ENCODE results near the gene RPS19BP1. TPM values are rescaled to one million over a fixed set of nuclear protein-coding genes. Genes with fewer than 3 reads are reported as not detected.

The RPS19BP1 gene
- total RNA-seq, 4 donors from 2014 or later: 144 to 176 (median 160) TPM

GRCh38 chr22:39530692-39531331 lies 1.7 kb downstream of the RPS19BP1 start:
- TF ChIP-seq POLR2A (IDR thresholded peaks at IDR 0.05) (no peak), CTCF (IDR thresholded peaks at IDR 0.05) (peak in 2 of 4 experiments; percentile 9 to 17)
- WGBS, 2 donors (ENCODE audit: low coverage in 1 of 2): 26 to 41% methylated on average over 6 to 7 of the region's 9 CpGs
- H3K27me3 ChIP-seq: no peaks in the 10 kb centered on the region
- H3K27ac ChIP-seq: peak overlapping the region in 1 of 4 donors; percentile 100
- no peak for ATAC-seq
- H3K4me1 ChIP-seq: peaks cover 2 to 76% (median 56%) of the 10 kb centered on the region in 3 donors
- H3K9me3 ChIP-seq: no peaks in the 10 kb centered on the region
- H3K36me3 ChIP-seq: peaks cover 0 to 29% of the 10 kb centered on the region in 2 donors
- no peak overlapping the region for H3K4me3 ChIP-seq

DNA sequence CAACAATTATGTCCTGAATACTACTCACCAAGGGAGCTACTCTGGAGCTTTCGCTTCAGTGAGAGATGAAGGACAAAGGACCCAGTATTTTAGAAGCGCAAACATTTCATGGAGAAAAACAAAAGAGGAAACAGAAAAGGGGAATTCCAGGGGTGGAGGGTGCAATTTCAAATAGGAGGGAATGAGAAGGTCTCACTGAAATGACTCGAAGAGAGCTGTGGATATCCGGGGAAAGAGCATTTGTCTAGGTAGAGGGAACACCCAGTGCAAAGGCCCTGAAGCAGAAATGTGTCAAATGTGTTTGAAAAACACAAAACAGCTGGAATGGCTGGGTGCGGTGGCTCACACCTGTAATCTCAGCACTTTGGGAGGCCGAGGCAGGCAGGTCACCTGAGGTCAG lies 2.4 kb downstream of the RPS19BP1 start:
- ATAC-seq: no peak
- Histone ChIP-seq H3K4me1 (peaks cover 2 to 82% (median 59%) of the 10 kb centered on the region in 3 donors), H3K4me3 (no peak overlapping the region), H3K27ac (peak overlapping the region in 2 of 4 donors; percentile 71 to 100), H3K9me3 (no peaks in the 10 kb centered on the region), H3K36me3 (peaks cover 0 to 33% of the 10 kb centered on the region in 2 donors), H3K27me3 (no peaks in the 10 kb centered on the region)
- WGBS, 2 donors (ENCODE audit: low coverage in 1 of 2): 64 to 66% methylated on average over 5 to 6 of the region's 6 CpGs
- TF ChIP-seq POLR2A (IDR thresholded peaks at IDR 0.05) (no peak), EP300 (IDR thresholded peaks at IDR 0.05) (no peak), CTCF (IDR thresholded peaks at IDR 0.05) (no peak), POLR2AphosphoS5 (IDR thresholded peaks at IDR 0.05) (no peak)

- H3K27me3 ChIP-seq: no peaks in the 10 kb centered on the region
- ATAC-seq: no peak
- 40% methylated on average over 3 of the region's 17 CpGs; no CpG with 5 or more reads in 1 of the 2 donors for WGBS, 2 donors (ENCODE audit: low coverage in 1 of 2)
- H3K27ac ChIP-seq: peak overlapping the region in 3 of 4 donors; percentile 71 to 100 (median 73)
- peaks cover 2 to 82% (median 59%) of the 10 kb centered on the region in 3 donors for H3K4me1 ChIP-seq
- peaks cover 0 to 39% of the 10 kb centered on the region in 2 donors for H3K36me3 ChIP-seq
- H3K4me3 ChIP-seq: peak overlapping the region in 1 of 2 donors; percentile 35
- no peak for TF ChIP-seq EP300 (IDR thresholded peaks at IDR 0.05)
- no peak for TF ChIP-seq POLR2AphosphoS5 (IDR thresholded peaks at IDR 0.05)
- peak in 1 of 4 experiments; percentile 30 for TF ChIP-seq CTCF (IDR thresholded peaks at IDR 0.05)
- H3K9me3 ChIP-seq: no peaks in the 10 kb centered on the region
Measured at GRCh38 chr22:39529487-39529851, 3.1 kb downstream of the RPS19BP1 start.

DNA sequence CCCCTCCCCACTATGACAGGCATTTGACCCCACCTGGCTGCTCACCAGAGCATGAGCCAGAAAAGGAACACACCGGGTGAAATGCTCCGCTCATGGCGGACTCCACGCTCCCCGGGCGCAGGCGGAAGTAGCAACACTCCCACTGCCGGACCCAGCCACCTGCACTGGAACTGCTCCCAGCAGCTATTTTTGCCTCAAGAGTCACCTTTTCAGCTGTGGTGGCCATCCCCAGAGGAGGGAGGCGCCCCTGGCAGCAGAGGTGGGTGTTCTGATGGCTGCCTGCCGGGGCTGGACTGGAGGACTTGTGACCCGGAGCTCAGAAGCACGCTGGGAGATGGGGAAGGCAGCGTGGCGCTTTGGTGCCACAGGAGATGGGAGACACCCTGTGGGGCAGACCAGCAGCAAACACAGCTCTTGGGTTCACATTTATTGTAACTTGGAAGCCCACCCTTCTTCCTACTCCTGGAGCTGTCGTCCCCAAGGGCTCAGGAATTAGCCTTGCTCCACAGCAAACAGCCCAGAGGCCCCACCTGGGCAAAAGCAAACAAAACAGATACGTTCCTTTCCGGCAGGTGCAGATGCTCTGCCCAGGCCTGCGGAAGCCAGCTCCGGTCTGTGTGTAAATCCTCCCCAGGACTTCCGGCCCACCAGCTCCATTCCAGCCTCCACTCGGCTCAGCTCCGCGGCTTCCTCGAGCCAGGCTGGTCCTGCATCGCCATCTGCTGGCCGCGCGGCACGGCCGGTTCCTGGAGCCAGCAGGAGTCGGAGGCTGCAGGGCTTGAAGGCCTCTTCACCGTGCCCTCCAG lies 3.7 kb downstream of the RPS19BP1 start:
- H3K4me3 ChIP-seq: peak overlapping the region in 1 of 2 donors; percentile 35
- peaks cover 0 to 44% of the 10 kb centered on the region in 2 donors for H3K36me3 ChIP-seq
- no peaks in the 10 kb centered on the region for H3K27me3 ChIP-seq
- TF ChIP-seq POLR2AphosphoS5 (IDR thresholded peaks at IDR 0.05): peak; percentile 49
- TF ChIP-seq CTCF (IDR thresholded peaks at IDR 0.05): peak in 3 of 4 experiments; percentile 96 to 99 (median 96)
- TF ChIP-seq POLR2A (IDR thresholded peaks at IDR 0.05): no peak
- 25 to 39% methylated on average over 5 to 14 of the region's 32 CpGs for WGBS, 2 donors (ENCODE audit: low coverage in 1 of 2)
- ATAC-seq: peak; percentile 53
- peaks cover 2 to 82% (median 64%) of the 10 kb centered on the region in 3 donors for H3K4me1 ChIP-seq
- peak overlapping the region in 3 of 4 donors; percentile 71 to 100 (median 73) for H3K27ac ChIP-seq
- H3K9me3 ChIP-seq: no peaks in the 10 kb centered on the region

Measured in gastroesophageal sphincter (tissue), 4 donors.